PC-9 (cell line): ENCODE measurements around the gene BACE1-AS. TPM values are rescaled to one million over a fixed set of nuclear protein-coding genes. Genes with fewer than 3 reads are reported as not detected.

Experiments
- BruUV-seq: library from RNA; stranded (reverse); fragments of 400-500 nt; replicated peaks from 2 replicates; lab custom pipeline; 2021; lab: Mats Ljungman, UMichigan
- CTCF ChIA-PET: fragments of 300-600 bp; sonication (Branson Sonifier 250); formaldehyde crosslinking; loops from one replicate; lab custom pipeline; 2022; ENCODE audit warnings: antibody characterized with exemption; lab: Charles Lee
- POLR2A ChIA-PET: fragments of 300-600 bp; sonication (Branson Sonifier 250); formaldehyde crosslinking; loops from one replicate; lab custom pipeline; 2022; ENCODE audit warnings: antibody characterized with exemption; ENCODE audit not compliant: unreplicated experiment; lab: Charles Lee
- DNase-seq, 2 experiments: peaks; one replicate each; pipeline versions ENCODE4 v3.0.0 to v3.0.0-alpha.2; 2015 to 2022; ENCODE audit warnings: mixed read lengths in 1 of 2
- H2AFZ ChIP-seq: fragments of 200-600 bp; sonication (generic); 2 replicates; pipeline ENCODE4 v1.8.1; 2017; ENCODE audit warnings: antibody characterized with exemption
- H3F3A ChIP-seq: fragments of 200-600 bp; sonication (generic); 2 replicates; pipeline ENCODE4 v1.8.1; 2017; ENCODE audit warnings: antibody characterized with exemption, mild to moderate bottlenecking, low read depth; ENCODE audit not compliant: insufficient read depth
- H3K27ac ChIP-seq: fragments of 200-600 bp; sonication (generic); 2 replicates; pipeline ENCODE4 v1.6.1; 2016; ENCODE audit warnings: mixed run types
- H3K27me3 ChIP-seq: fragments of 200-600 bp; sonication (generic); 2 replicates; pipeline ENCODE4 v1.6.1; 2016; ENCODE audit warnings: low read depth, mixed run types; ENCODE audit not compliant: insufficient read depth
- H3K36me3 ChIP-seq: fragments of 200-600 bp; sonication (generic); 2 replicates; pipeline ENCODE4 v1.6.1; 2016; ENCODE audit warnings: low read depth, mixed run types
- H3K4me1 ChIP-seq: fragments of 200-600 bp; sonication (generic); replicated peaks from 2 replicates; pipeline ENCODE4 v1.6.1; 2016; ENCODE audit warnings: mixed run types; ENCODE audit not compliant: insufficient read depth
- H3K4me2 ChIP-seq: fragments of 200-600 bp; sonication (generic); 2 replicates; pipeline ENCODE4 v1.6.1; 2017; ENCODE audit warnings: mixed run types
- H3K4me3 ChIP-seq: fragments of 200-600 bp; sonication (generic); 2 replicates; pipeline ENCODE4 v1.6.1; 2016; ENCODE audit warnings: mixed run types
- H3K79me2 ChIP-seq: fragments of 200-600 bp; sonication (generic); 2 replicates; pipeline ENCODE4 v1.6.1; 2017; ENCODE audit warnings: low read depth, mixed run types
- H3K9me2 ChIP-seq: fragments of 200-600 bp; sonication (generic); 2 replicates; pipeline ENCODE4 v1.8.1; 2017; ENCODE audit warnings: mild to moderate bottlenecking; ENCODE audit not compliant: insufficient read depth
- H3K9me3 ChIP-seq: fragments of 200-600 bp; sonication (generic); 2 replicates; pipeline ENCODE4 v1.8.1; 2016; ENCODE audit warnings: low read depth; ENCODE audit not compliant: insufficient read depth
- H4K20me1 ChIP-seq: fragments of 200-600 bp; sonication (generic); 2 replicates; pipeline ENCODE4 v1.8.1; 2017; ENCODE audit not compliant: insufficient read depth
- EZH2 ChIP-seq: fragments of 200-600 bp; sonication (generic); IDR thresholded peaks from 2 replicates; pipeline ENCODE4 v1.8.0; 2017; ENCODE audit warnings: antibody characterized with exemption, low read depth
- intact Hi-C: fragments of 100-400 bp; cut with micrococcal nuclease; formaldehyde crosslinking; loops from one replicate; pipeline ENCODE4 v1.10.0; 2022; ENCODE audit not compliant: unreplicated experiment
- total RNA-seq: library from RNA; stranded (reverse); gene quantifications from 2 replicates; pipeline ENCODE4 v1.2.3, GENCODE V29; 2021
- TF ChIP-seq, protein P1 (sequence below): fragments of 200-600 bp; sonication (generic); conservative IDR thresholded peaks from 2 replicates; pipeline ENCODE4 v1.6.1; 2017; ENCODE audit warnings: mixed run types, antibody characterized with exemption, mild to moderate bottlenecking, moderate library complexity

BACE1-AS gene
- total RNA-seq, 1 experiment from 2014 or later, result 8.8 TPM

DNA sequence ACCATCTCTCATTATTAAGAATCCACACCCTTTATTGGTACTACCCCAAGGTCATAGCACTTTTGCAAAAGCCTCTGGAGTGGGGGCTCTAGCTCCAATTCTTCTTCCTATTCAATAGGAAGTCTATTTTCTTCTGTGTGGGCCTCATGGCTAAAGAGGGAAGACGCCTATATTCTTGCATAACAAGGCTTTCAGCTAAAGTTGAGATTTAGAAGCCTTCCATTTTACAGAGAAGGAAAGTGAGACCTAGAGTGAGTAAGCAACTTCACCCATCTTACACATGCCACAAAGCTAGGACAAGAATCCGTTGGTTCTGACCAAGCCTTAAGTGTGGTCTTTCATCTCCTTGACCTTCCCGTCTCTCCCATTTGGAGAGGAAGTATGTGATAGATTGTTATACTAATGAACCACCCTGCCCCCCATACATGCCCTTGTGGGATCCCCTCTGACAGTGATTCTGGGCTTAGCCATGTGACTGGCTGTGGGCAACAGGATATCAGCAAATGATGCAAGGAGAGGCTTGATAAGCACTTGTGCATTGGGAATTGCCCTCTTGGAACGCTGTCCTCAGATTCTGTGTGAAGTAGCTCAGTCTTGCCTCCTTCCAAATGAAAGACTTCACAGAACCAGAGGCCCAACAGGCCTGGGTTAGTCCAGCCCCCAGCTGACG is 12.6 kb downstream of the BACE1-AS start:
- intact Hi-C loops, result no loop called here
- no peaks in the 10 kb centered on the region for H3F3A ChIP-seq

DNA sequence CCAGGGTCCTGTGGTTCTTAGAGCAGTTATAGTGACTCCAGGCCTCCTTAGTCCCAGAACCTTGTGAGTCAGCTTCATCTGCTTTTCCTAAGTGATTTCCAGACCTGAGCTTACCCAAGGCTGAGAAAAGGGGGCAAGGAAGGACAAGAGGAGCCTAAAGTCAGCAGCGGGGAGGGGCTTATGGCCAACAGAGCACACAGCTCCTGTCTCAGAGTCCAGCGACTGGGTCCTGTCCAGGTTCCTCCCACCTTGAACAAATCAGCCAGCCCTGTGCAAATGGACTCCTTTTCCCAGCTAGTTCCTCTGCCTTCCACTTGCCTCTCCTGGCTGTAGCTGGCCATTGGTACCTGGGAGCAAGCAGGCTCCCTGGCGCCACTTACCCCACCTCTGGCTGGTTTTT is 14.0 kb downstream of the BACE1-AS start:
- CTCF ChIA-PET, result no interaction called here
- H3K4me1 ChIP-seq, result no peaks in the 10 kb centered on the region
- no peaks in the 10 kb centered on the region for H4K20me1 ChIP-seq
- H3K9me2 ChIP-seq, result no peaks in the 10 kb centered on the region
- H3K36me3 ChIP-seq, result no peaks in the 10 kb centered on the region
- POLR2A ChIA-PET, result no interaction called here
- intact Hi-C loops, result no loop called here
- no peaks in the 10 kb centered on the region for H3F3A ChIP-seq
- H3K79me2 ChIP-seq, result no peaks in the 10 kb centered on the region
- H3K27me3 ChIP-seq, result no peaks in the 10 kb centered on the region
- no peak overlapping the region for H3K27ac ChIP-seq
- no peak for DNase-seq
- BruUV-seq, result no TSS peak
- no peak overlapping the region for H3K4me2 ChIP-seq
- no peak overlapping the region for H2AFZ ChIP-seq
- TF ChIP-seq, protein P1, sequence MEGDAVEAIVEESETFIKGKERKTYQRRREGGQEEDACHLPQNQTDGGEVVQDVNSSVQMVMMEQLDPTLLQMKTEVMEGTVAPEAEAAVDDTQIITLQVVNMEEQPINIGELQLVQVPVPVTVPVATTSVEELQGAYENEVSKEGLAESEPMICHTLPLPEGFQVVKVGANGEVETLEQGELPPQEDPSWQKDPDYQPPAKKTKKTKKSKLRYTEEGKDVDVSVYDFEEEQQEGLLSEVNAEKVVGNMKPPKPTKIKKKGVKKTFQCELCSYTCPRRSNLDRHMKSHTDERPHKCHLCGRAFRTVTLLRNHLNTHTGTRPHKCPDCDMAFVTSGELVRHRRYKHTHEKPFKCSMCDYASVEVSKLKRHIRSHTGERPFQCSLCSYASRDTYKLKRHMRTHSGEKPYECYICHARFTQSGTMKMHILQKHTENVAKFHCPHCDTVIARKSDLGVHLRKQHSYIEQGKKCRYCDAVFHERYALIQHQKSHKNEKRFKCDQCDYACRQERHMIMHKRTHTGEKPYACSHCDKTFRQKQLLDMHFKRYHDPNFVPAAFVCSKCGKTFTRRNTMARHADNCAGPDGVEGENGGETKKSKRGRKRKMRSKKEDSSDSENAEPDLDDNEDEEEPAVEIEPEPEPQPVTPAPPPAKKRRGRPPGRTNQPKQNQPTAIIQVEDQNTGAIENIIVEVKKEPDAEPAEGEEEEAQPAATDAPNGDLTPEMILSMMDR, result no peak
- no peak for TF ChIP-seq EZH2
- no peaks in the 10 kb centered on the region for H3K9me3 ChIP-seq
- H3K4me3 ChIP-seq, result no peak overlapping the region

More for the DNA sequence above, 12.6 kb downstream of the BACE1-AS start:
- Histone ChIP-seq H3K27ac (no peak overlapping the region), H4K20me1 (no peaks in the 10 kb centered on the region), H3K79me2 (no peaks in the 10 kb centered on the region), H3K4me3 (no peak overlapping the region), H3K4me2 (no peak overlapping the region), H2AFZ (no peak overlapping the region), H3K9me2 (no peaks in the 10 kb centered on the region), H3K27me3 (no peaks in the 10 kb centered on the region), H3K36me3 (no peaks in the 10 kb centered on the region), H3K9me3 (no peaks in the 10 kb centered on the region), H3K4me1 (no peaks in the 10 kb centered on the region)
- TF ChIP-seq, protein P1, result no peak
- TF ChIP-seq EZH2, result no peak
- no TSS peak for BruUV-seq
- CTCF ChIA-PET, result no interaction called here
- POLR2A ChIA-PET, result no interaction called here
- no peak for DNase-seq

DNA sequence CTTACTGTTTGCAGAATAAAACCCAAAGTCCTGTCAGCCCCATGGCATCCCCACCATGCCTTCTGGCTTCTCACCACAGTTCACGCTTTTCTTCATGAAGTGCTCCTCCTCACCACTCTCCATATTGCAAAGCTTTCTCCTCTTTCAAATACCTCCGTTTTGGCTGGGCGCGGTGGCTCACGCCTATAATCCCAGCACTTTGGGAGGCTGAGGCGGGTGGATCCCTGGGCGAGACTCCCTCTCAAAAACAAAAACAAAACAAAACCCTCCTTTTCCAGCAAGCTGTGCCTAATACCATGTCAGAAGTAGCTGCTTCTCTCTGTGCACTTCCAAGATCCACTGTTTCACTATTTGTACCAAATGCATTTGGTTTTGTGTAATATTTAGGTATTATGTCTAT is 18.2 kb downstream of the BACE1-AS start:
- ChIA-PET POLR2A (interaction anchor here (0.6 kb wide), 1 partner anchor 18 kb away, joined by 5 read pairs; the partner anchor contains the start of gene CEP164), CTCF (interaction anchor here (1.1 kb wide), 1 partner anchor 9 kb away, joined by 5 read pairs; no protein-coding TSS in a partner anchor)
- DNase-seq, result no peak
- Histone ChIP-seq H3K9me2 (no peaks in the 10 kb centered on the region), H3K4me2 (no peak overlapping the region), H3F3A (no peaks in the 10 kb centered on the region), H3K9me3 (no peaks in the 10 kb centered on the region), H2AFZ (no peak overlapping the region), H3K4me1 (0 out of 2 replicates have a peak, but pooled peaks cover 12% of the 10 kb centered on the region), H3K27me3 (no peaks in the 10 kb centered on the region), H3K27ac (no peak overlapping the region), H3K79me2 (no peaks in the 10 kb centered on the region), H4K20me1 (no peaks in the 10 kb centered on the region), H3K36me3 (no peaks in the 10 kb centered on the region), H3K4me3 (no peak overlapping the region)
- BruUV-seq, result no TSS peak
- intact Hi-C loops, result no loop called here
- TF ChIP-seq, protein P1, result no peak
- TF ChIP-seq EZH2, result no peak
